HAP-1 (cell line): Measurements from ENCODE around the gene C4A.
A peak's percentile ranks its signal among the peaks of the same experiment; 100 is the strongest.
"Not testable (repeated sequence)": the region's sequence is repeated elsewhere in the genome, so short reads cannot be mapped to it uniquely, and the experiment has no call there.

Experiments used
- DNase-seq, 2 experiments: peaks; one replicate each; pipeline ENCODE4 v3.0.0-alpha.2; 2016 to 2020; ENCODE audit warnings: low spot score in 2 of 2
- H3K27me3 ChIP-seq: fragments of 250-450 bp; sonication (Bioruptor Pico); 2 replicates; pipeline ENCODE4 v1.5.1; 2020; ENCODE audit warnings: low read depth, mild to moderate bottlenecking, moderate library complexity
- H3K36me3 ChIP-seq: fragments of 250-450 bp; sonication (Bioruptor Pico); replicated peaks from 2 replicates; pipeline ENCODE4 v1.5.1; 2020; ENCODE audit warnings: mild to moderate bottlenecking
- H3K4me1 ChIP-seq: fragments of 250-450 bp; sonication (Bioruptor Pico); 2 replicates; pipeline ENCODE4 v1.5.1; 2020; ENCODE audit warnings: mild to moderate bottlenecking
- H3K4me3 ChIP-seq: fragments of 250-450 bp; sonication (Bioruptor Pico); 2 replicates; pipeline ENCODE4 v1.5.1; 2020; ENCODE audit warnings: mild to moderate bottlenecking, moderate library complexity
- H3K9me3 ChIP-seq: fragments of 250-450 bp; sonication (Bioruptor Pico); 2 replicates; pipeline ENCODE4 v1.5.1; 2020; ENCODE audit warnings: mild to moderate bottlenecking, moderate library complexity
- in situ Hi-C: fragments of 300-500 bp; cut with MboI; formaldehyde crosslinking; loops from 3 replicates; pipeline ENCODE4 v1.14.3; 2020; ENCODE audit warnings: low sequenced_read_pairs, inconsistent platforms, mixed read lengths

C4A gene

DNA sequence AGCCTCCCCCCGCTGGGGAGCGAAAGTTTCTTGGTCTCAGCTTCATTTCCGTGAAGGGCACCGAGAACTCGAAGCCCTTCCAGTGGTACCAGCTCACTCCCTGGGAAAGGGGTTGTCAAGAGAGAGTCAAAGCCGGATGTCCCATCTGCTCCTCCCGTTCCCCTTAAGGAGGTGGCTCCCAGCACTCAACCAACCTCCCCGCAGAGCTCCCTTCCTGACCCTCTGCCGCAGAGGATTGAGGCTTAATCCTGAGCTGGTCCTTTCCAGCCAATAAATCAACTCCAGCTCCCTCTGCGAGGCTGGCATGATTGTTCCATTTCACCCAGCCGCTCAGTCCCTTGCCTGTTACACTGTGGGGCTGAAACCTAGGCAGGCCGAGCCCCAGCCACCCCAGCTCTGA is 26.8 kb downstream of the C4A start:
- H3K4me1 ChIP-seq, H3K4me3 ChIP-seq, H3K9me3 ChIP-seq, H3K36me3 ChIP-seq, H3K27me3 ChIP-seq, in situ Hi-C loops: not testable (repeated sequence)
- peak in 1 of 2 experiments; percentile 7 for DNase-seq

DNA sequence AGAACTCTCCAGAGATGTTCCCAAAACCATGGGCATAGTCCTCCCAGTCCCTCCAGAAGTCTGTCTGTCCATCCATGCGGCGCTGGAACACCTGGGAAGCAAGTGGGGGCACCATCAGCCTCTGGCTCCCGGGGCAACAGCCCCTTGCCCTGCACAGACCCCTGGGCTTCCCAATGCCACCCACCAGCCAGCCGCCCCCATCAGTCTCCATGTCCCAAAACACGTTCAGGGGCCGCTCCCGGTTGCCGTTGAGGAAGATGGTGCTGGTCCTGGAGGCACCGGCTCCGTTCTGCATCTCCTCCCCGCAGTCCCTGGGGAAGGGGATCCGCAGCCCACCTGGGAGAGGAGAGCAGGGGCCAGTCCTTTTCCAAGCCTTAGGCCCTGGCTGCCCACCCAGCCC is 27.7 kb downstream of the C4A start:
- H3K27me3 ChIP-seq, H3K36me3 ChIP-seq, H3K4me1 ChIP-seq, in situ Hi-C loops, H3K4me3 ChIP-seq, H3K9me3 ChIP-seq: not testable (repeated sequence)
- DNase-seq, result peak in 1 of 2 experiments; percentile 1

- H3K9me3 ChIP-seq, DNase-seq, in situ Hi-C loops, H3K36me3 ChIP-seq, H3K4me3 ChIP-seq, H3K4me1 ChIP-seq, H3K27me3 ChIP-seq: not testable (repeated sequence)
Measured at GRCh38 chr6:32010856-32011530, 29.1 kb downstream of the C4A start.

DNA sequence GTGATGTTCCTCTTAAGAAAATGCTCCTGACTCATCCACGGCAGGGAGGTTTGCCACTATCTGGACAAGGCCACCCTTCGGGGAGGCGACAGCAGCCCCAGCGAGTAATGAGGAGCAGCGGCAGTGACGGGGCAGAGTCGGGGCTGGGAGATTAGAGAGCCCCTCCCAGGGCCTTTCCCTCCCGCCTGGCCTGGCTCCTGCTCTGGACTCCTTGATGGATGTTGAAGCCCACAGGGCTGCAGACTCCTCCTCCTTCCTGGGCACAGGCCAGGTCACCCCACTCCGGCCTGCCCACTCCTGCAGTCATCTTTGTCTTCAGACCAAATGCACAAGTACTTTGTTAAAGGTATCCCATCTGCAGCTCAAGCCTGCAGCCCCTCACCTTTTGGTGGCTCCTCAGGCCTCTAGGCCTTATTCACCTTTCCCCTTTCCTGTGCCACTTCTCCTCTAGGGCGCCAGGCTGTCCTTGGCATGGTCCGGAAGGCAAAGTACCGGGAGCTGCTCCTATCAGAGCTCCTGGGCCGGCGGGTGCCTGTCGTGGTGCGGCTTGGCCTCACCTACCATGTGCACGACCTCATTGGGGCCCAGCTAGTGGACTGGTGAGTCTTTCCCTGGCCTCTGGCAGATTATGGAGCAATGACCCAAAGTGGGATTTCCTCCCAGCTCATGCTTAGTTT is 31.2 kb downstream of the C4A start:
- H3K36me3 ChIP-seq, H3K27me3 ChIP-seq, H3K4me1 ChIP-seq, in situ Hi-C loops, H3K4me3 ChIP-seq, H3K9me3 ChIP-seq: not testable (repeated sequence)
- DNase-seq, result peak in 1 of 2 experiments; percentile 5

DNA sequence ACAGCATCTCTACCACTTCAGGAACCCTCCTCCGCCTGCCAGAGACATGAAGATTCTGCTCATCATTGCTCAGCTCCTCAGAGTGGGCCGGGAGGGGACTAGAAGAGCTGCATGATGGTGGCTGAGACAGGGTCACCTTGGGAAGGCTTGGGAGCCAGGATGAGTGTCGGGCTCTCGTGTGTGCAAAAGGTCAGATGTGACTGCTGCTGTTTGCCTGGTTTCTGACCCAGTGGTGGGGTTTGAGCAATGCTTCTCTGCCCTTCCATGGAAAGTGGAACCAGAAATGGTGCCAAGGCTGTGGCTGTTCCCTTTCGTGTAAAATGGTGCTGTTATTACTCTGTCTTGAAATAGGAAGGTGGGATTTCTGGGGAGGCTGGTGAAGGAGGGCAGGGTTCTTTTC is 31.9 kb downstream of the C4A start:
- DNase-seq, in situ Hi-C loops, H3K4me3 ChIP-seq, H3K36me3 ChIP-seq, H3K4me1 ChIP-seq, H3K9me3 ChIP-seq, H3K27me3 ChIP-seq: not testable (repeated sequence)

- H3K9me3 ChIP-seq, in situ Hi-C loops, DNase-seq: not testable (repeated sequence)
Measured at GRCh38 chr6:32014547-32014946, 32.7 kb downstream of the C4A start, which contains the start of gene C4B. Gene C4B, plus strand, starts transcription at chr6:32014795. Its CDS starts 51 bp downstream, at chr6:32014846.

DNA sequence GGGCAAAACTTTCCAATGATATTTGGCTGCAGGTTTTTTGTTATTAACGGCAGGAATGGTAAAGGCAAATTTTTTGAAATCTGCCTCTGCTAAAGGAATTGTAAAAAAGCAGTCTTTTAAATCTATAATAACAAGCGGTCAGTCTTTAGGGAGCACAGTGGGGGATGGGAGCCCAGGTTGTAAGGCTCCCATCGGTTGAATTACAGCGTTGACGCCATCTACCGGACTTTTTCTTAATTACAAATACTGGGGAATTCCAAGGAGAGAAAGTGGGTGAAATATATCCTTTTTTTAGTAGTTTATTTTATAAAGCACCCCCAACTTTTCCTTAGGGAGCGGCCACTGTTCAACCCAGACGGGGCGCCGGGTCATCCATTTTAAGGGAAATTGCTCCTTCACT is 40.2 kb downstream of the C4A start:
- H3K9me3 ChIP-seq, in situ Hi-C loops, H3K27me3 ChIP-seq, H3K4me1 ChIP-seq, H3K36me3 ChIP-seq, H3K4me3 ChIP-seq, DNase-seq: not testable (repeated sequence)

More at GRCh38 chr6:32014547-32014946, 32.7 kb downstream of the C4A start, which contains the start of gene C4B:
- H3K4me1 ChIP-seq, H3K36me3 ChIP-seq, H3K27me3 ChIP-seq, H3K4me3 ChIP-seq: not testable (repeated sequence)

DNA sequence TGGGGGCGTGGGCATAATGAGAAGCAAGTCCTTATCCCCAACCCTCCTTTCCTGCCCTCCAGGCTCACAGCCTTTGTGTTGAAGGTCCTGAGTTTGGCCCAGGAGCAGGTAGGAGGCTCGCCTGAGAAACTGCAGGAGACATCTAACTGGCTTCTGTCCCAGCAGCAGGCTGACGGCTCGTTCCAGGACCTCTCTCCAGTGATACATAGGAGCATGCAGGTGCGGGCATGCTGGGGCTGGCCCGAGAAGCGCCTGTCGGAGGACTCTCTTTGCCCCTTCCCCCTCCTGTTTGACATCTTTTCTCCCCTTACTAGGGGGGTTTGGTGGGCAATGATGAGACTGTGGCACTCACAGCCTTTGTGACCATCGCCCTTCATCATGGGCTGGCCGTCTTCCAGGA is 46.8 kb downstream of the C4A start:
- H3K27me3 ChIP-seq, H3K4me1 ChIP-seq, DNase-seq, H3K36me3 ChIP-seq, H3K4me3 ChIP-seq, H3K9me3 ChIP-seq, in situ Hi-C loops: not testable (repeated sequence)

- H3K36me3 ChIP-seq, in situ Hi-C loops: not testable (repeated sequence)
Measured at GRCh38 chr6:32029553-32029952, 47.7 kb downstream of the C4A start.

DNA sequence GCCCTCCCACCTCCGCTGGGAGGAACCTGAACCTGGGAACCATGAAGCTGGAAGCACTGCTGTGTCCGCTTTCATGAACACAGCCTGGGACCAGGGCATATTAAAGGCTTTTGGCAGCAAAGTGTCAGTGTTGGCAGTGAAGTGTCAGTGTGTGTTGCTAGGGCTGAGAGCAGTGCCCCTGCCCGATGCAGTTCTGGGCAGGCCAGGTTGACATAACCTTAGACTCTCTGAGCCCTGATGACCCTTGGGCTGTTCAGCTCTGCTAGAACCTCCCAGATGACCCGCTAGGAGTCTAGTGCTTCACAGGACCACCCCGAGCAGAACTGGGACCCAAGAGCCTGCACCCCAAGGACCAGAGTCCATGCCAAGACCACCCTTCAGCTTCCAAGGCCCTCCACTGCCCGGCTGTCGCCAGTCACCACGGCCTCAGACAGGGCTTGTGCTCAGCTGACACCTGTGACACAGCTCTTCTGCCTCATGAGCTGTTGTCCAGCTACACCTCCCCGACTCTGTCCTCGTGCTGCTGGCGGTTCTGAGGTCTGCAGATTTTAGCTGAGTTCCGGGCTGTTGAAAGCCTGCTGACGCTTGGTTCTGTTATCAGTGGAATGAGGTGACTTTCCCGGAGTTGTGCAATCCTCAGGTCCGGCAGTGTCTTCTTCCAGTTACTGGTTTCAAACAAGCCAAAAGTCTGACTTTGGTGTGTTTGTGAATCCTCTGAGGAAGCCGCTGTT is 53.6 kb downstream of the C4A start:
- in situ Hi-C loops, H3K4me3 ChIP-seq, DNase-seq, H3K9me3 ChIP-seq, H3K36me3 ChIP-seq, H3K27me3 ChIP-seq, H3K4me1 ChIP-seq: not testable (repeated sequence)

More at GRCh38 chr6:32029553-32029952, 47.7 kb downstream of the C4A start:
- not testable (repeated sequence) for DNase-seq, H3K9me3 ChIP-seq, H3K4me3 ChIP-seq, H3K4me1 ChIP-seq, H3K27me3 ChIP-seq

DNA sequence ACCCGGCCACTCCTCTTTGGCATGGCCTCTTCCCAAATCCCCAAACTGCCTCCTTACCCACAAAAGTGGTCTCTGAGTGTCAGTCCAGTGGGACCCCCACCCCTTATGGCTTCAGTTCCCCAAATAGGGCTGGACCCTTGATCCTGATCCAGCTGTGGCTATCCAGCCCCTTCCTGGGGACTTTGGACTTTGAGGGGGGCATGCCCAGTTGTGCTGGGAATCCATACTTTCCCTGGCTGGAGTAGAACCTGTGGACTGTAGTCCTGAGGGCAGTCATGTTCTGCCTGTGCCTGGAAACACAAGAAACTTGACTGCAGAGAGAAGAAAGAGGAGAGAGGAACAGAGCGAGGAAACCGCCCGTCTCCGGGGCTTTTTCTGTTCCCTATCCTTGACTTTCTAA is 55.3 kb downstream of the C4A start:
- H3K4me1 ChIP-seq, H3K9me3 ChIP-seq, DNase-seq, H3K27me3 ChIP-seq, in situ Hi-C loops, H3K36me3 ChIP-seq, H3K4me3 ChIP-seq: not testable (repeated sequence)

DNA sequence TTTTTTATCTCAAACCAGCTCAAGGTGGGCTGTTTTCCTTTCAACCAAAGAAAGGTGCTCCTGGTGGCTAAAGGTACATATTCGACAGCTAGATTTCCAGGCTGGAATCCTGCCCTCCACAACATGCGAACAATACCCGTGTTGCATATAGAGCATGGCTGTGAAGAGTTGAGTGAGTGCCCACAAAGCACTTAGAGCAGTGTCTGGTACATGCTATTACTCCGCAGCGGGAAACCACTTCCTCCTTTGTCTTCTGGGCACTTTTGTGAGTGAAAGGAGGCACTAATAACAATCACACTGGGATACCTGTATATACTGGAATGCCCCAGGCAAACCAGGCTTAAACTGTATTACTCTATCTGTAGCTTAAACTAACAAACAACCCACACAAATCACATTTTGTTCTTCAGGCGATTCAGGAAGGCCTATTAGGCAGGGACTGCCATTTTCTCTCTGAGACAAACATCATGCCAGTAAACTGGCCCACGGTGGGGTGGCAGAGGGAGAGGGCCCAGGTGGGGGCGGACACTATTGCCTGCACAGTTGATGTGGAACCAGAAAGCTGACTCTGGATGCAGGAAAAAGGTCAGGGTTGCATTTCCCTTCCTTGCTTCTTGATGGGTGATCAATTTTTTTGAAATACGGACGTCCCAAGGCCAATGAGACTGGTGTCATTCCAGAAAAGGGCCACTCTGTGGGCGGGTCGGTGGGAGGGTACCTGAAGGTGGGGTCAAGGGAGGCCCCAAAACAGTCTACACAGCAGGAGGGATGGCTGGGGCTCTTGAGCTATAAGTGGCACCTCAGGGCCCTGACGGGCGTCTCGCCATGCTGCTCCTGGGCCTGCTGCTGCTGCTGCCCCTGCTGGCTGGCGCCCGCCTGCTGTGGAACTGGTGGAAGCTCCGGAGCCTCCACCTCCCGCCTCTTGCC is 56.0 kb downstream of the C4A start, which contains the start of gene CYP21A2:
Gene CYP21A2 (plus strand): TSS at position 818 of the 927 bp plus-strand sequence. CDS start 8 bp downstream, at position 826.
- H3K4me1 ChIP-seq, H3K9me3 ChIP-seq, DNase-seq, H3K36me3 ChIP-seq, H3K4me3 ChIP-seq, H3K27me3 ChIP-seq, in situ Hi-C loops: not testable (repeated sequence)

GRCh38 chr6:32038878-32039277 is 57.0 kb downstream of the C4A start:
- H3K4me3 ChIP-seq, H3K4me1 ChIP-seq, H3K27me3 ChIP-seq, in situ Hi-C loops, DNase-seq, H3K36me3 ChIP-seq, H3K9me3 ChIP-seq: not testable (repeated sequence)
